ENCODE results near the gene EYA3.
"Not testable (repeated sequence)": the region's sequence is repeated elsewhere in the genome, so short reads cannot be mapped to it uniquely, and the experiment has no call there.

The EYA3 gene

GRCh38 chr1:28037946-28038345, 50.5 kb downstream of the EYA3 start:
- H3K4me3 ChIP-seq (ENCODE audit: low read length), result no peak overlapping the region
- no peak for TF ChIP-seq ZNF274 (IDR thresholded peaks at IDR 0.05; ENCODE audit: low read depth, low read length)

GRCh38 chr1:28037206-28037605, 51.2 kb downstream of the EYA3 start:
- TF ChIP-seq ZNF274 (IDR thresholded peaks at IDR 0.05; ENCODE audit: low read depth, low read length), result no peak
- no peak overlapping the region for H3K4me3 ChIP-seq (ENCODE audit: low read length)

GRCh38 chr1:28036431-28036830, 52.0 kb downstream of the EYA3 start:
- no peak overlapping the region for H3K4me3 ChIP-seq (ENCODE audit: low read length)
- no peak for TF ChIP-seq ZNF274 (IDR thresholded peaks at IDR 0.05; ENCODE audit: low read depth, low read length)

GRCh38 chr1:28035420-28035819, 53.0 kb downstream of the EYA3 start:
- H3K4me3 ChIP-seq (ENCODE audit: low read length), result no peak overlapping the region

GRCh38 chr1:28032281-28032680, 56.1 kb downstream of the EYA3 start:
- TF ChIP-seq ZNF274 (IDR thresholded peaks at IDR 0.05; ENCODE audit: low read depth, low read length), result no peak
- H3K4me3 ChIP-seq (ENCODE audit: low read length), result no peak overlapping the region

More at GRCh38 chr1:28035420-28035819, 53.0 kb downstream of the EYA3 start:
- TF ChIP-seq ZNF274 (IDR thresholded peaks at IDR 0.05; ENCODE audit: low read depth, low read length), result no peak

- H3K4me3 ChIP-seq (ENCODE audit: low read length), result no peak overlapping the region
- no peak for TF ChIP-seq ZNF274 (IDR thresholded peaks at IDR 0.05; ENCODE audit: low read depth, low read length)
Observed at GRCh38 chr1:28031173-28031572, 57.2 kb downstream of the EYA3 start.

GRCh38 chr1:28028873-28029654, 59.3 kb downstream of the EYA3 start:
- no peak overlapping the region for H3K4me3 ChIP-seq (ENCODE audit: low read length)
- TF ChIP-seq ZNF274 (IDR thresholded peaks at IDR 0.05; ENCODE audit: low read depth, low read length), result no peak

- H3K4me3 ChIP-seq (ENCODE audit: low read length), result no peak overlapping the region
- TF ChIP-seq ZNF274 (IDR thresholded peaks at IDR 0.05; ENCODE audit: low read depth, low read length), result no peak
Observed at GRCh38 chr1:28027660-28028059, 60.8 kb downstream of the EYA3 start.

GRCh38 chr1:28027238-28027637, 61.2 kb downstream of the EYA3 start:
- no peak overlapping the region for H3K4me3 ChIP-seq (ENCODE audit: low read length)
- no peak for TF ChIP-seq ZNF274 (IDR thresholded peaks at IDR 0.05; ENCODE audit: low read depth, low read length)

- TF ChIP-seq ZNF274 (IDR thresholded peaks at IDR 0.05; ENCODE audit: low read depth, low read length), result no peak
- H3K4me3 ChIP-seq (ENCODE audit: low read length), result no peak overlapping the region
Observed at GRCh38 chr1:28026329-28026728, 62.1 kb downstream of the EYA3 start.

GRCh38 chr1:28021064-28021463, 67.3 kb downstream of the EYA3 start:
- no peak for TF ChIP-seq ZNF274 (IDR thresholded peaks at IDR 0.05; ENCODE audit: low read depth, low read length)
- no peak overlapping the region for H3K4me3 ChIP-seq (ENCODE audit: low read length)

- no peak overlapping the region for H3K4me3 ChIP-seq (ENCODE audit: low read length)
- TF ChIP-seq ZNF274 (IDR thresholded peaks at IDR 0.05; ENCODE audit: low read depth, low read length), result no peak
Observed at GRCh38 chr1:28010969-28011368, 77.4 kb downstream of the EYA3 start.

- not testable (repeated sequence) for H3K4me3 ChIP-seq (ENCODE audit: low read length)
Observed at GRCh38 chr1:28003117-28003516, 85.3 kb downstream of the EYA3 start.

GRCh38 chr1:28002600-28002999, 85.8 kb downstream of the EYA3 start:
- no peak overlapping the region for H3K4me3 ChIP-seq (ENCODE audit: low read length)
- TF ChIP-seq ZNF274 (IDR thresholded peaks at IDR 0.05; ENCODE audit: low read depth, low read length), result no peak

- TF ChIP-seq ZNF274 (IDR thresholded peaks at IDR 0.05; ENCODE audit: low read depth, low read length), result no peak
Observed at GRCh38 chr1:27999055-27999454, 89.4 kb downstream of the EYA3 start.

GRCh38 chr1:27994526-27994925, 93.9 kb downstream of the EYA3 start:
- H3K4me3 ChIP-seq (ENCODE audit: low read length), result not testable (repeated sequence)

More at GRCh38 chr1:27999055-27999454, 89.4 kb downstream of the EYA3 start:
- no peak overlapping the region for H3K4me3 ChIP-seq (ENCODE audit: low read length)
